C4-2B (cell line): ENCODE data around the gene ADAM22.

Source experiments
- ZFX ChIP-seq: fragments of 450-650 bp; IDR thresholded peaks from 2 replicates; pipeline ENCODE4 v1.6.1; 2017
- TF ChIP-seq, protein P1 (sequence below): fragments of 450-650 bp; conservative IDR thresholded peaks from 2 replicates; pipeline ENCODE4 v1.5.1; 2017; ENCODE audit warnings: mild to moderate bottlenecking

DNA sequence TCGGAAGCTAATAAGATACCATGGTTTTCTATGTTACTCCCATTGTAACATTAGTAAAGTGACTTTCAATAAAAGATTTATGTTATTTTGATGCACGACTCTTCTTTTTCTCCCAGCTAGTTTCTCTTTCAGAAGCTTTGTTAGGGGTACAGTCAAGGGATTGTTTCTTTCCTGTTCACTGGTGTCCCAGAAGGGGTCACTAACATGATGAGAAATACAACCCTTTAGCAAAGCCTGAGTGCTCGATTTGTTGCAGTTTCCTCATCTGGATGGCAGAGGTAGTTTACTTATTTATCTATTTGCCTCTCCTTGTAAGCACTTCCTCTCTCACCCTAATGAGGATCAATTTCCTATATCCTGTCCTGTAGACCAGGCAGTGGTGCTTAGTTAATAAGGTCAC lies 268.7 kb downstream of the ADAM22 start:
- TF ChIP-seq, protein P1, sequence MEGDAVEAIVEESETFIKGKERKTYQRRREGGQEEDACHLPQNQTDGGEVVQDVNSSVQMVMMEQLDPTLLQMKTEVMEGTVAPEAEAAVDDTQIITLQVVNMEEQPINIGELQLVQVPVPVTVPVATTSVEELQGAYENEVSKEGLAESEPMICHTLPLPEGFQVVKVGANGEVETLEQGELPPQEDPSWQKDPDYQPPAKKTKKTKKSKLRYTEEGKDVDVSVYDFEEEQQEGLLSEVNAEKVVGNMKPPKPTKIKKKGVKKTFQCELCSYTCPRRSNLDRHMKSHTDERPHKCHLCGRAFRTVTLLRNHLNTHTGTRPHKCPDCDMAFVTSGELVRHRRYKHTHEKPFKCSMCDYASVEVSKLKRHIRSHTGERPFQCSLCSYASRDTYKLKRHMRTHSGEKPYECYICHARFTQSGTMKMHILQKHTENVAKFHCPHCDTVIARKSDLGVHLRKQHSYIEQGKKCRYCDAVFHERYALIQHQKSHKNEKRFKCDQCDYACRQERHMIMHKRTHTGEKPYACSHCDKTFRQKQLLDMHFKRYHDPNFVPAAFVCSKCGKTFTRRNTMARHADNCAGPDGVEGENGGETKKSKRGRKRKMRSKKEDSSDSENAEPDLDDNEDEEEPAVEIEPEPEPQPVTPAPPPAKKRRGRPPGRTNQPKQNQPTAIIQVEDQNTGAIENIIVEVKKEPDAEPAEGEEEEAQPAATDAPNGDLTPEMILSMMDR: no peak
- no peak for TF ChIP-seq ZFX
